Esophagus muscularis mucosa (tissue), 3 donors: ENCODE data around the gene MX2.

Experiments used
- POLR2A ChIP-seq: fragments of 450-650 bp; IDR thresholded peaks from one replicate; pipeline ENCODE4 v1.6.1; 2017; ENCODE audit warnings: antibody characterized with exemption, moderate library complexity, mild to moderate bottlenecking, low read depth
- POLR2AphosphoS5 ChIP-seq, 2 donors: sonication (generic); formaldehyde crosslinking; IDR thresholded peaks; one replicate each; pipeline ENCODE4 v1.6.1; 2017; ENCODE audit warnings: antibody characterized with exemption in 2 of 2
- TF ChIP-seq, protein P1 (sequence below), 3 experiments: fragments of 200-600 bp in 2 of 3; fragments of 450-650 bp in 1 of 3; sonication (generic) in 2 of 3; IDR thresholded peaks; one replicate each; pipeline ENCODE4 v1.5.1; 2017 to 2019; ENCODE audit warnings: antibody characterized with exemption in 3 of 3, mild to moderate bottlenecking in 2 of 3, moderate library complexity in 1 of 3

DNA sequence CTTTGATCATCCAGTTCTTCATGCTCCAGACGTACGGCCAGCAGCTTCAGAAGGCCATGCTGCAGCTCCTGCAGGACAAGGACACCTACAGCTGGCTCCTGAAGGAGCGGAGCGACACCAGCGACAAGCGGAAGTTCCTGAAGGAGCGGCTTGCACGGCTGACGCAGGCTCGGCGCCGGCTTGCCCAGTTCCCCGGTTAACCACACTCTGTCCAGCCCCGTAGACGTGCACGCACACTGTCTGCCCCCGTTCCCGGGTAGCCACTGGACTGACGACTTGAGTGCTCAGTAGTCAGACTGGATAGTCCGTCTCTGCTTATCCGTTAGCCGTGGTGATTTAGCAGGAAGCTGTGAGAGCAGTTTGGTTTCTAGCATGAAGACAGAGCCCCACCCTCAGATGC, 96.7 kb downstream of the MX2 start:
- TF ChIP-seq, protein P1, sequence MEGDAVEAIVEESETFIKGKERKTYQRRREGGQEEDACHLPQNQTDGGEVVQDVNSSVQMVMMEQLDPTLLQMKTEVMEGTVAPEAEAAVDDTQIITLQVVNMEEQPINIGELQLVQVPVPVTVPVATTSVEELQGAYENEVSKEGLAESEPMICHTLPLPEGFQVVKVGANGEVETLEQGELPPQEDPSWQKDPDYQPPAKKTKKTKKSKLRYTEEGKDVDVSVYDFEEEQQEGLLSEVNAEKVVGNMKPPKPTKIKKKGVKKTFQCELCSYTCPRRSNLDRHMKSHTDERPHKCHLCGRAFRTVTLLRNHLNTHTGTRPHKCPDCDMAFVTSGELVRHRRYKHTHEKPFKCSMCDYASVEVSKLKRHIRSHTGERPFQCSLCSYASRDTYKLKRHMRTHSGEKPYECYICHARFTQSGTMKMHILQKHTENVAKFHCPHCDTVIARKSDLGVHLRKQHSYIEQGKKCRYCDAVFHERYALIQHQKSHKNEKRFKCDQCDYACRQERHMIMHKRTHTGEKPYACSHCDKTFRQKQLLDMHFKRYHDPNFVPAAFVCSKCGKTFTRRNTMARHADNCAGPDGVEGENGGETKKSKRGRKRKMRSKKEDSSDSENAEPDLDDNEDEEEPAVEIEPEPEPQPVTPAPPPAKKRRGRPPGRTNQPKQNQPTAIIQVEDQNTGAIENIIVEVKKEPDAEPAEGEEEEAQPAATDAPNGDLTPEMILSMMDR (IDR thresholded peaks at IDR 0.05): no peak
- no peak for TF ChIP-seq POLR2AphosphoS5 (IDR thresholded peaks at IDR 0.05)
- TF ChIP-seq POLR2A: no peak
